AG09319 (cell line): ENCODE data around the gene PDAP1.
"Not testable (repeated sequence)": the region's sequence is repeated elsewhere in the genome, so short reads cannot be mapped to it uniquely, and the experiment has no call there.

ENCODE experiments used
- DNase-seq: peaks from one replicate; pipeline ENCODE4 v3.0.0-alpha.2; 2010; ENCODE audit warnings: low read depth; ENCODE audit errors: extremely low read depth
- CTCF ChIP-seq: IDR thresholded peaks from 2 replicates; pipeline ENCODE4 v1.5.1; 2011; ENCODE audit warnings: low read depth, mild to moderate bottlenecking, inconsistent platforms, low read length, moderate library complexity

Gene PDAP1

GRCh38 chr7:99390941-99391602 lies 17.3 kb downstream of the PDAP1 start:
- no peak for TF ChIP-seq CTCF

GRCh38 chr7:99389772-99390171 lies 18.6 kb downstream of the PDAP1 start:
- DNase-seq, result no peak
- no peak for TF ChIP-seq CTCF

More at GRCh38 chr7:99390941-99391602, 17.3 kb downstream of the PDAP1 start:
- no peak for DNase-seq

- no peak for TF ChIP-seq CTCF
- no peak for DNase-seq
These were observed 20.5 kb downstream of the PDAP1 start for GRCh38 chr7:99387912-99388311.

GRCh38 chr7:99387239-99387635 lies 21.2 kb downstream of the PDAP1 start:
- DNase-seq, result not testable (repeated sequence)

- no peak for DNase-seq
- peak; percentile 28 for TF ChIP-seq CTCF
These were observed 21.7 kb downstream of the PDAP1 start for GRCh38 chr7:99386584-99387238.

- TF ChIP-seq CTCF, result no peak
- DNase-seq, result no peak
These were observed 22.8 kb downstream of the PDAP1 start for GRCh38 chr7:99385564-99385963.

GRCh38 chr7:99384523-99384922 lies 23.9 kb downstream of the PDAP1 start:
- DNase-seq, result no peak
- no peak for TF ChIP-seq CTCF
